Activated B cell treated with CpG ODN at 0.5 μM for 24 hours (primary cell): Measurements from ENCODE around the gene GNPDA2. TPM values are rescaled to one million over a fixed set of nuclear protein-coding genes. Genes with fewer than 3 reads are reported as not detected.

ENCODE experiments used
- ATAC-seq: fragments of 200-7000 bp; cut with Tn5 transposase; one replicate; pipeline ENCODE4 v1.10.0; 2021; ENCODE audit warnings: low read depth, mild to moderate bottlenecking, moderate library complexity
- CTCF ChIA-PET: fragments of 350-600 bp; sonication (Branson Sonifier 250); formaldehyde crosslinking; loops from one replicate; lab custom pipeline; 2021; ENCODE audit warnings: antibody characterized with exemption; lab: Charles Lee
- POLR2A ChIA-PET: fragments of 350-600 bp; sonication (Branson Sonifier 250); formaldehyde crosslinking; loops from one replicate; lab custom pipeline; 2021; ENCODE audit warnings: antibody characterized with exemption; lab: Charles Lee
- DNase-seq: peaks from one replicate; pipeline ENCODE4 v3.0.0; 2022
- H3K27ac Mint-ChIP-seq: one replicate; pipeline ENCODE4 v1.8.0; 2020; ENCODE audit warnings: mixed read lengths
- H3K27me3 Mint-ChIP-seq: one replicate; pipeline ENCODE4 v1.8.0; 2021; ENCODE audit warnings: mixed read lengths
- H3K36me3 Mint-ChIP-seq: one replicate; pipeline ENCODE4 v1.8.0; 2021; ENCODE audit warnings: low read depth, mixed read lengths
- H3K4me1 Mint-ChIP-seq: one replicate; pipeline ENCODE4 v1.8.0; 2021; ENCODE audit warnings: mixed read lengths
- H3K4me3 Mint-ChIP-seq: one replicate; pipeline ENCODE4 v1.8.0; 2020; ENCODE audit warnings: mild to moderate bottlenecking, mixed read lengths
- H3K9me3 Mint-ChIP-seq: one replicate; pipeline ENCODE4 v1.8.0; 2020; ENCODE audit warnings: mixed read lengths
- CTCF ChIP-seq: fragments of 200-600 bp; IDR thresholded peaks from one replicate; pipeline ENCODE4 v1.8.0; 2022; ENCODE audit warnings: antibody characterized with exemption, mild to moderate bottlenecking
- intact Hi-C: fragments of 100-400 bp; cut with micrococcal nuclease; formaldehyde crosslinking; loops from one replicate; pipeline ENCODE4 v1.15.1; 2024
- total RNA-seq: library from RNA; stranded (reverse); gene quantifications from 2 replicates; pipeline ENCODE4 v1.2.3, GENCODE V29; 2022

Gene GNPDA2
- total RNA-seq, 1 donor from 2014 or later = 17.6 TPM

- TF ChIP-seq CTCF = no peak
- peaks cover 67% of the 10 kb centered on the region for H3K36me3 Mint-ChIP-seq
- intact Hi-C loops = no loop called here
Observed at GRCh38 chr4:44701037-44701436, 25.3 kb downstream of the GNPDA2 start.

DNA sequence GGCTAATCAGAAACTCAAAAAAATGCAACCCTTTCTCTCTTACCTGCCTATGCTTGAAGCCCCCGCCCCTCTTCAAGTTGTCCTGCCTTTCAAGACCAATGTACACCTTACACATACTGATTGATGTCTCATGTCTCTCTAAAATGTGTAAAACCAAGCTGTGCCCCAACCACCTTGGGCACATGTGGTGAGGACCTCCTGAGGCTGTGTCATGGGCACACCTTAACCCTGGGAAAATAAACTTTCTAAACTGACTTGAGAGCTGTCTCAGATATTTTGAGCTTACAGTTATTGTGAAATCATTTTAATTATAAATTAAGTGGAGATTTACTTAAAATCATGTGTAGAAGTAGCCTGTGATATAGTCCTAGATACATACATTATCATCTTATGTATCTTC lies 25.9 kb downstream of the GNPDA2 start:
- Mint-ChIP-seq H3K27ac (no peak overlapping the region), H3K4me1 (no peaks in the 10 kb centered on the region), H3K27me3 (no peaks in the 10 kb centered on the region), H3K9me3 (no peaks in the 10 kb centered on the region), H3K4me3 (no peak overlapping the region), H3K36me3 (peaks cover 73% of the 10 kb centered on the region)
- no peak for ATAC-seq
- ChIA-PET CTCF (no interaction called here), POLR2A (no interaction called here)
- DNase-seq = no peak
- intact Hi-C loops = no loop called here
- TF ChIP-seq CTCF = no peak

More at GRCh38 chr4:44701037-44701436, 25.3 kb downstream of the GNPDA2 start:
- Mint-ChIP-seq H3K4me1 (no peaks in the 10 kb centered on the region), H3K9me3 (no peaks in the 10 kb centered on the region), H3K4me3 (no peak overlapping the region), H3K27ac (no peak overlapping the region), H3K27me3 (no peaks in the 10 kb centered on the region)
- POLR2A ChIA-PET = no interaction called here
- no peak for ATAC-seq
- CTCF ChIA-PET = no interaction called here
- DNase-seq = no peak

- DNase-seq (no peak), ATAC-seq (no peak)
- Mint-ChIP-seq H3K27ac (no peak overlapping the region), H3K4me1 (peaks cover 9% of the 10 kb centered on the region), H3K27me3 (no peaks in the 10 kb centered on the region), H3K36me3 (peaks cover 62% of the 10 kb centered on the region), H3K9me3 (no peaks in the 10 kb centered on the region), H3K4me3 (no peak overlapping the region)
- ChIA-PET CTCF (no interaction called here), POLR2A (no interaction called here)
- intact Hi-C loops = no loop called here
- no peak for TF ChIP-seq CTCF
Observed at GRCh38 chr4:44684648-44685047, 41.7 kb downstream of the GNPDA2 start.

DNA sequence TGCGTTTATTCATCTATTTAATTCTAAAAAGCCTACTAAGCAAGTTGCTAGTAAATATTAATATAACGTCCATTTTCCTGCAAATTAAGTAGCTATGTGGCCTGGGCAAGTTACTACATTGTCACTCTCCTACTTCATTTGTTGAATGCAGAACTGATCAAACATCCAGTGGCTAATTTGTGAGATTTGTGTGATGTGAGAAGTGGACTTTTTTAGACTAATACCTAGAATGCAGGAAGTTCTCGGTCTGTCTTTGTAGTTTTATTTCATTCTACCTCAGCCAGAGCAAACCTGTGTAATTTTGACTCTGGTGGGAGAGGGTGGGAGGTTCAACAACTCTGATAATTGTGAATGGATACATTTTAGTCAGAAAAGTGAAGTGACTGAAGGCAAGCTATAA lies 47.3 kb downstream of the GNPDA2 start:
- H3K27ac Mint-ChIP-seq = peak overlapping the region; percentile 97
- no peak for TF ChIP-seq CTCF
- H3K9me3 Mint-ChIP-seq = no peaks in the 10 kb centered on the region
- DNase-seq = no peak
- intact Hi-C loops = no loop called here
- peaks cover 25% of the 10 kb centered on the region for H3K4me1 Mint-ChIP-seq
- POLR2A ChIA-PET = interaction anchor here (0.8 to 2.5 kb wide), 6 partner anchors 14 to 58 kb away, joined by 3 to 43 read pairs (median 3); partner anchors contain the start of gene GNPDA2
- peak overlapping the region; percentile 97 for H3K4me3 Mint-ChIP-seq
- peaks cover 27% of the 10 kb centered on the region for H3K36me3 Mint-ChIP-seq
- ATAC-seq = no peak
- CTCF ChIA-PET = no interaction called here
- no peaks in the 10 kb centered on the region for H3K27me3 Mint-ChIP-seq

DNA sequence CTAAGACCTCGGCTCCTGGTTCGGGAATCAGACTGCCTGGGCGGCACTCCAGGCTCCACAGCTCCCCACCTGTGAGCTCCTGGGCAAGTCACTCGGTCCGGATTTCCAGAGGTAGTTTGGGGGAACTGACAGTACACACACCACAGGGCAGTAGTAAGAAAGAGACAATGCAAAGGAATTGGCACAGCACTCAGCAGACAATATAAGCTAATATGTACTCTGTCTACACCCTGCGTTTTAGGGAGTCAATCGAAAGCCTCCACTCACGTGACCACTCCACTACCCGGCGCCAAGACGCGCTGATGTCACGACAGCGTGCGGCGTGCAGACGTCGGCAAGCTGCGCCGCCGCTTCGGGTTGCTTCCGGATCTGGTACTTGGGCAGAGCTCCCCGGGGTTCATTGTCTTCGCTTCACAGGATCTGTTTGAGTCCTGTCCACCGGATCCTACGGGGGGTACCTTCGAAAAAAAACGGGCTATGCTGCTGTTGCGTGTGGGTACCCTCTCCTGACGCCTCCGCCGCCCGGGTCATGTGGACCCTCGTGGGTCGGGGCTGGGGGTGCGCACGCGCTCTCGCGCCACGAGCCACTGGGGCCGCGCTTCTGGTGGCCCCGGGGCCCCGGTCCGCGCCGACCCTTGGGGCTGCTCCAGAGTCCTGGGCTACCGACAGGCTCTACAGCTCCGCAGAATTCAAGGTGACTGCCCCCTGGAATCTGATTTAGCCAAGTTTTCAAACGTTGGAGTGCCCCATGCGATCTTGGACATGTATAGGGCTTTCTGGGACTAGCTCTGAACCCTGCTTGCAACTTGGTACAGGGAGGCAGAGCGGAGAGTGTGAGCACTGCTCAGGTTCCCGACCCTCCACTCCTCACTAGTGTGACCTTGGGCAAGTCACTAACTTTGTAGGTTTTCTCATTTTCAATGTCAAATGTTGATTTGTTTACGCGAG lies 48.0 kb downstream of the GNPDA2 start, which contains the start of gene GUF1:
Gene GUF1, plus strand, starts transcription at position 327 of the 948 bp plus-strand sequence. Its CDS starts 203 bp downstream, at position 530.
- peak within 1 kb of the TSS; percentile 97 for H3K4me3 Mint-ChIP-seq
- TF ChIP-seq CTCF = no peak
- no peaks in the 10 kb centered on the region for H3K27me3 Mint-ChIP-seq
- H3K36me3 Mint-ChIP-seq = peaks cover 24% of the 10 kb centered on the region
- POLR2A ChIA-PET = interaction anchor here (0.8 to 2.5 kb wide), 9 partner anchors 12 to 1071 kb away, joined by 3 to 43 read pairs (median 3); partner anchors contain the start of gene GNPDA2
- peaks cover 25% of the 10 kb centered on the region for H3K4me1 Mint-ChIP-seq
- H3K27ac Mint-ChIP-seq = peak within 1 kb of the TSS; percentile 97
- ATAC-seq (peak; percentile 90), DNase-seq (peak; percentile 84)
- CTCF ChIA-PET = interaction anchor here (0.8 kb wide), 2 partner anchors 13 to 48 kb away, joined by 3 read pairs; partner anchors contain the start of gene GNPDA2
- H3K9me3 Mint-ChIP-seq = no peaks in the 10 kb centered on the region
- intact Hi-C loops = loop anchor here (1.0 kb wide), 1 partner anchor 48 kb away; the partner anchor contains the start of gene GNPDA2
